Measurements from ENCODE around the gene RNF128.
"Not testable (repeated sequence)": the region's sequence is repeated elsewhere in the genome, so short reads cannot be mapped to it uniquely, and the experiment has no call there.

The RNF128 gene

DNA sequence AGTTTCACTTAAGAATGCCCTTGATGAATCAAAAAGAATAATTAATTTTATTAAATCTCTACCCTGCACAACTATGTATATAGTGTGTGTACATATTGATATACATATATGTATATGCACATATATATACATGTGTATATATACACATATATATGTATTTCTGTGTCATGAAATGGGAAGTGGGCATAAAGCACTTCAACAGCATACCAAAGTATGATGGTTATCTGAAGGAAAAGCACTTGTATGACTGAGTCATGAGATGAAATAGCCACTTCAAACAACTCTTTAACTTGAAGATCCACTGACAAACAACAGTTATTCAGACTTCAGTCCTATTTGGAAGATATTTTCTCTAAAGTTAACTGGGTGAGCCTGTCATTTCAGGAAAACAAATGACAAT, 16.3 kb downstream of the RNF128 start:
- no peak for DNase-seq (ENCODE audit: low read depth in 1 of 2, low spot score in 1 of 2)

GRCh38 chrX:106748377-106748776, 21.9 kb downstream of the RNF128 start:
- no peak for DNase-seq (ENCODE audit: low read depth in 1 of 2, low spot score in 1 of 2)

GRCh38 chrX:106751407-106751806, 24.9 kb downstream of the RNF128 start:
- no peak for DNase-seq (ENCODE audit: low read depth in 1 of 2, low spot score in 1 of 2)

DNA sequence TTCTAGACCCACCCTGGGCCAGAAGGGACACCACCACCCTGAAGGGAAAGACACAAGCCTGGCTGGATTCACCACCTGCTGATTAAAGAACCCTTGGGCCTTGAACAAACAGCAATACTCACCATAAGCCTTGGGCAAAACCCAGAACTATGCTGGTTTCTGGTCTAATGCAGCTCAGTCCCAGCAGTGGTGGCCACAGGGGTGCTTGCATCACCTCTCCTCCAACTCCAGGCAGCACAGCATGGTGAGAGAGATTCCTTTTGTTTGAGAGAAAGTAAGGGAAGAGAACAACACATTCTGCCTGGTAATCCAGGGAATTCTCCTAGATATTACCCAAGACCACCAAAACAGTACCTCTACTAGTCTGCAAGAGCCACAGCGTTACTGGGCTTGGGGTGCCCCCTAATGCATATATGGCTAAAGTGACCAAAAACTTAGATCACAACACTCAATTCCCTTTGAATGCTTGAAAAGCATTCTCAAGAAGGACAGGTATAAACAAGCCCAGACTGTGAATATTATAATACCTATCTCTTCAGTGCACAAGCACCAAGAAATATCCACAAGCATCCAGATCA, 25.7 kb downstream of the RNF128 start:
- DNase-seq (ENCODE audit: low read depth in 1 of 2, low spot score in 1 of 2): no peak

GRCh38 chrX:106769288-106769687, 42.8 kb downstream of the RNF128 start:
- not testable (repeated sequence) for DNase-seq (ENCODE audit: low read depth in 1 of 2, low spot score in 1 of 2)

DNA sequence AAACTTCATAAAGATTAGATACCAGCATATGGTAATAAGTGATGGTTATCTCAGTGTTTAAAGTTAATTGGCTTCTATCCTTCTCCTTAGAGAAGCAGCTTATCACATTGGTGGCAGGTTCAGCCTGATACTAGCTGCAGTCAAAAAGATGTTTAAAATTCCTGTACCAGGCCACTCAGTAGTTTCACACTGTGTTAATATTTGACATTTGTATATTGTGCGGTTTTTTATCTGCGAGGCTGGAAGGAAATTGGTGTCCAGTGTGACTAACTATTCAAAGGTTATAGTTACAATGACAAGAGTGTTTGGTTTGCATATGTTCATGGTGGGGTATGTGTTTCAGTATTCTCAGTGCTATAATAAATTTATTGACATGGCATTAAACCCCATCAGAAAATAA, 48.5 kb downstream of the RNF128 start:
- DNase-seq (ENCODE audit: low read depth in 1 of 2, low spot score in 1 of 2): no peak

DNA sequence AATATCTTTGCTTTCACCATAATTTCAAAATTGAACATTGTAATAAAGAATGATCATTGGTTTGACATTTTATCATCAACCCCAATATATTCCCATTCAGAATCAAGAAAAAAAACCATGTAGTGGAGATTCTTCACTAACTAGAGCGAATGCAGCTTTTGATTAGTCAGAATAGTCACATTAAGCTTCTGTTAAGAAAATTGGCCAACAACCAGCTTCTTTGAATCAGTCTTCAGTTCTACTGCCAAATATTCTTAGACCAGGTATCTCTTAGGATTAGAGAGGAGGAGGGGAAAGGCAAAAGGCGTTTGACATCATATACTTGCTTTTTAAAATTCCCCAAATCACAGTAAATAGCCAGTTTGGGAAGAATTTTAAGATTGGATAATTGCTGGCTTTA, 53.8 kb downstream of the RNF128 start:
- DNase-seq (ENCODE audit: low read depth in 1 of 2, low spot score in 1 of 2): no peak

- no peak for DNase-seq (ENCODE audit: low read depth in 1 of 2, low spot score in 1 of 2)
These were observed 54.3 kb downstream of the RNF128 start for GRCh38 chrX:106780664-106781377.

- DNase-seq (ENCODE audit: low read depth in 1 of 2, low spot score in 1 of 2): no peak
These were observed 57.2 kb downstream of the RNF128 start for GRCh38 chrX:106783716-106784115.

DNA sequence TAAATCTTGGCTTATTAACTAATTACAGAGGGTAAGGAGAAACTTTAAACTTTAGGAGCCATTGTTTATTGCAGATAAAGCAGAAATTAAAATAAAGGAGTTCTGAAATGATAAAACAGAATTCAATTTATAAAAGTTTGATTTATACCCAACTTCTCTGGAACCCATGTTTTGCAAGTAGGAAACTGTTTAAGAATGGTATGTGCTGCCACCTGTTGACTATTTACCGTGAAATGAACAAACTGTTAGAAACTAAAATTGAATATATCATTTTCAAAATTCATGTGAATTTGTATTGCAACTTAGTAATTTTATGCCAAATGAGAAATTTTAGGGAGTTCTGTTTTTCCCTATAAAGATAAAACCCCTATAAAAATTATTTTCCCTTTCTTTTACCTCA, 65.0 kb downstream of the RNF128 start:
- no peak for DNase-seq (ENCODE audit: low read depth in 1 of 2, low spot score in 1 of 2)

DNA sequence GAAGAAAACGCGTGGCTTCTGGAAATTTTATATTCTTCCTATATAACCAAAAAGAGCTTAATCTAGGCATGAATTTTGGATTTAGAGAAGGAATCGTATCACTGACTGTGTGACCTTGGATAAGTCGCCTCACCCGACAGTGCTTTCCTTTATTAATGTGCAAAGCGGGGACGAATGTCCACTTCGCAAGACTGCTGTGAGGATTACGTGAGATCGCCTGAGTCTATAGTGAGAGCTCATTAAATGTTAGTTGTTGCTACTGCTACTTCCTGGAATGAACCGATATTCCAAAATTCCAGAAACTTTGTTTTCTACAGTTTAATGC, 75.5 kb downstream of the RNF128 start:
- no peak for DNase-seq (ENCODE audit: low read depth in 1 of 2, low spot score in 1 of 2)

GRCh38 chrX:106802388-106803275, 76.1 kb downstream of the RNF128 start, which contains the start of gene TBC1D8B:
Gene TBC1D8B (plus strand): TSS chrX:106802673. CDS start chrX:106802854, 181 bp downstream.
- DNase-seq (ENCODE audit: low read depth in 1 of 2, low spot score in 1 of 2): peak in 1 of 2 donors; percentile 2

GRCh38 chrX:106811131-106811910, 84.8 kb downstream of the RNF128 start:
- no peak for DNase-seq (ENCODE audit: low read depth in 1 of 2, low spot score in 1 of 2)

- DNase-seq (ENCODE audit: low read depth in 1 of 2, low spot score in 1 of 2): not testable (repeated sequence)
These were observed 86.4 kb downstream of the RNF128 start for GRCh38 chrX:106812930-106813329.

DNA sequence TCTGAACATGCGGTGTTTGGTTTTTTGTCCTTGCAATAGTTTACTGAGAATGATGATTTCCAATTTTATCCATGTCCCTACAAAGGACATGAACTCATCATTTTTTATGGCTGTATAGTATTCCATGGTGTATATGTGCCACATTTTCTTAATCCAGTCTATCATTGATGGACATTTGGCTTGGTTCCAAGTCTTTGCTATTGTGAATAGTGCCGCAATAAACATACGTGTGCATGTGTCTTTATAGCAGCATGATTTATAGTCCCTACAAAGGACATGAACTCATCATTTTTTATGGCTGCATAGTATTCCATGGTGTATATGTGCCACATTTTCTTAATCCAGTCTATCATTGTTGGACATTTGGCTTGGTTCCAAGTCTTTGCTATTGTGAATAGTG, 87.6 kb downstream of the RNF128 start:
- DNase-seq (ENCODE audit: low read depth in 1 of 2, low spot score in 1 of 2): not testable (repeated sequence)
